ENCODE results near the gene COBL.

COBL gene

GRCh38 chr7:51023547-51023946 is 293.1 kb downstream of the COBL start:
- Mint-ChIP-seq H3K4me3 (no peak overlapping the region), H3K4me1 (no peaks in the 10 kb centered on the region), H3K9me3 (no peaks in the 10 kb centered on the region), H3K27ac (no peak overlapping the region), H3K36me3 (no peaks in the 10 kb centered on the region), H3K27me3 (no peaks in the 10 kb centered on the region)

DNA sequence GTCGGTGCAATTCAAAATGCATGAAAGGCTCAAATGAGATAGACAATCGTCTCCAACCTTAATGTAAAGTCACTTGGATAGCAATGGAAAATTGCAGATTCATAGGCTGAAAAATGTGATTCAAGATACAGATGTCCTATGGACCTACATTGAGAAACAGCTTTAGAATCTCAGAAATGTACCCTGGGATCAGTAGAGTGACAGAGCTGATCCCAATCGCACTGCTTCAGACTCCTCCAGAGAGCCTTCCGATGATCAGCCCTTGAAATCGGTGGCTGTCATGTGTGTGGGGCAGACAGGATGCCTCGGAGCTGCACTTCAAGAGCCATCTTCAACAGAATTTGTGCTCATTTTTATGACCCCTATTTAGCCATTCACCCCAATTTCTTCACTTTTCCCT is 293.8 kb downstream of the COBL start:
- H3K27me3 Mint-ChIP-seq: no peaks in the 10 kb centered on the region
- no peaks in the 10 kb centered on the region for H3K4me1 Mint-ChIP-seq
- no peak overlapping the region for H3K27ac Mint-ChIP-seq
- H3K9me3 Mint-ChIP-seq: no peaks in the 10 kb centered on the region
- H3K4me3 Mint-ChIP-seq: no peak overlapping the region
- no peaks in the 10 kb centered on the region for H3K36me3 Mint-ChIP-seq

DNA sequence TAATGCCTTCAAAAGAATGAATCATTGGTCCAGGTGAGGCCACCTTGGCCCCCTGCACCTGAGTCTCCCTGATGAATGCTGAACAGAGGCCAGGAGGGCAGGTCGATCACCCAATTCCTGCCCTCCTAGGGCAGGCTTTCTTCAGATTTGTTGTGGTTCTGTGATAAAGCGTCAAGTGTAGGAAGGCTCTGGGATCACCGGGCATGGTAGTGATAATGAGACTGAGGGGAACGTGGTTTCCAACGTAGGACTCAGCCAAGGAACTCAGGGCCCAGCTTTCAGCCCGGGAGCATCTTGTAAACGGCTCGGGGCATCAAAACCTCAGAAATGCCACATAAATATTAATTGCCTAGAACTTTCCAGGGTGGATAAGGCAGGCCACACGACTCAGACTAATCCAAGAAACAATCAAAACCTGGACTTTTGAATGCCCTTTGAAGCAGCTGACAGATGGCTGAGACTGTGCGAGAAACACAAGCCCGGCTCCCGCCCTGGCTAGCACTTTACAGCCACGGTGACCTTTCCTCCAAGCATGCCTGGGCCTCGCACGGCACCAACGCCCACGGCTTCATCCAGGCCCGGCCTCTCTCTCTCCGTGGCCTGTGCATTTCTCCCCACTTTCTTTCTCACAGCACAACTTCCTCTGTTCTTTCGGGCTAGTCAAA is 294.6 kb downstream of the COBL start:
- Mint-ChIP-seq H3K4me1 (no peaks in the 10 kb centered on the region), H3K27ac (no peak overlapping the region), H3K9me3 (no peaks in the 10 kb centered on the region), H3K36me3 (no peaks in the 10 kb centered on the region), H3K4me3 (no peak overlapping the region), H3K27me3 (no peaks in the 10 kb centered on the region)

DNA sequence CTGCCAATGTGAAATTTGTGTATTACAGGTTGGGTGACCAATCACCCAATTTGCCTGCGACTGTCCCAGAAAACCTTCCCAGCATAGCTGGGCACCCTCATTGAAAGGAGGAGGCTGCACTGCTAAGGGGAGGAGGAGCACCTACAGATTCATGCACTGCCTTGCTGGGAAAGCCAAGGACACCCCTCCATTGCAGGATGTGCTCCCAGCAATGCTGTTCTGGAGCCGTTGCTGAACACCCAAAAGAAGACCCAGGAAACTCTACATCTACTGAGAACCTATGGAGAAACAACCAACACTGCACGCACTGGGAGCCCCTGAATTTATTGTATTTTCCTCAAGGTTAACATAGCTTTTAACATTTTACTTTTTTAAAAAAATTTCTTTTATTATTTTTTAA is 295.7 kb downstream of the COBL start:
- no peaks in the 10 kb centered on the region for H3K4me1 Mint-ChIP-seq
- no peak overlapping the region for H3K27ac Mint-ChIP-seq
- no peaks in the 10 kb centered on the region for H3K9me3 Mint-ChIP-seq
- no peaks in the 10 kb centered on the region for H3K36me3 Mint-ChIP-seq
- no peak overlapping the region for H3K4me3 Mint-ChIP-seq
- H3K27me3 Mint-ChIP-seq: no peaks in the 10 kb centered on the region

DNA sequence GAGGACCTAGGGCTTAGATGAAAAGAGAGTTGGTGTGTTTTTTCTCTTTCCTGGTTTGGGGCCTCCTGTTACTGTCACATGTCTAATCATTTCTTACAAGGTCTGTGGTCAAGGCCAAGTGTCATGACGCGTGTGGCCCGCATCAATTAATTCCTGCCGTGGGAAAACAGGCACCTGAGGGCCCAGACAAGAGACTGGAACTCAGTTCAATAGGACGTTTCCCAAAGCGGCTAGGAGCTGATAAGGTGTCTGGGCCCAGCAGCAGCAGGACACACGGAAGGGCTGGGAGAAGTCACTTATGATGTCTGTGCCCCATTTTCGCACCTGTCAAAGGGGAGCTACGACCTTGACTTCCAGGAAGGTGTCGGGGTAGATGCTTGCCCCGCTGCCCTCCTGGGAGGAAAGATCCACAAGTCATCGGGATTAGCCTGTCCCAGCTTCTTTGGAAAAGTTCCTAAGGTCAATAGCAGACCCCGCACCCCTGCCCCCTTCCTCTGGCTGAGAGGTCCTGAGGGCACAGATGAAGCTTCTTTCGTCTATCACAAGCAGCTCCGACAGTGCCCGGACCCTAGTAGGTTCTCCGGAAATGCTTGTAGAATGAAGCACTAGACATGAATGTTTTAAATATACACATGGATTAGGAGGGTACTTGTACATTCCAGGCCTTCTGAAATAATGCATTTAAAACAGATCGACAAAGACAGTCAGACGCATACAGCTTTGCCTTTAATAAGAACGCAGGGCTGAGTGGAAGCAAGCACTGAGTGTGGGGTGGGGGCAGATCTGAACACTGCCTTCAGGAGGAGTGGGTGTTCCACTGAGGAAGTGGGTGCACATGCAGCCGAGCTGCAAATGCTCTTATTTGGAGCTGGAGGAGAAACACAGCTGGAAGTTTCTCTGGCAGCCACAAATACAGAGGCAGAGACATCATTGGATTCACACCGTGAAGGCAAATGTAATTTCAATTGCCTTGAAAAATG is 296.4 kb downstream of the COBL start:
- Mint-ChIP-seq H3K27me3 (no peaks in the 10 kb centered on the region), H3K36me3 (no peaks in the 10 kb centered on the region), H3K27ac (no peak overlapping the region), H3K4me1 (no peaks in the 10 kb centered on the region), H3K4me3 (no peak overlapping the region), H3K9me3 (no peaks in the 10 kb centered on the region)

GRCh38 chr7:51019191-51019844 is 297.3 kb downstream of the COBL start:
- no peaks in the 10 kb centered on the region for H3K36me3 Mint-ChIP-seq
- no peak overlapping the region for H3K4me3 Mint-ChIP-seq
- H3K27me3 Mint-ChIP-seq: no peaks in the 10 kb centered on the region
- H3K4me1 Mint-ChIP-seq: no peaks in the 10 kb centered on the region
- no peak overlapping the region for H3K27ac Mint-ChIP-seq
- no peaks in the 10 kb centered on the region for H3K9me3 Mint-ChIP-seq

GRCh38 chr7:51017576-51018535 is 298.8 kb downstream of the COBL start:
- no peaks in the 10 kb centered on the region for H3K36me3 Mint-ChIP-seq
- H3K4me3 Mint-ChIP-seq: no peak overlapping the region
- no peaks in the 10 kb centered on the region for H3K27me3 Mint-ChIP-seq
- no peaks in the 10 kb centered on the region for H3K9me3 Mint-ChIP-seq
- H3K4me1 Mint-ChIP-seq: no peaks in the 10 kb centered on the region
- peak overlapping the region; percentile 82 for H3K27ac Mint-ChIP-seq

GRCh38 chr7:51016546-51016945 is 300.1 kb downstream of the COBL start:
- no peaks in the 10 kb centered on the region for H3K4me1 Mint-ChIP-seq
- H3K27ac Mint-ChIP-seq: no peak overlapping the region
- H3K4me3 Mint-ChIP-seq: no peak overlapping the region
- H3K27me3 Mint-ChIP-seq: no peaks in the 10 kb centered on the region
- H3K9me3 Mint-ChIP-seq: no peaks in the 10 kb centered on the region
- H3K36me3 Mint-ChIP-seq: no peaks in the 10 kb centered on the region

DNA sequence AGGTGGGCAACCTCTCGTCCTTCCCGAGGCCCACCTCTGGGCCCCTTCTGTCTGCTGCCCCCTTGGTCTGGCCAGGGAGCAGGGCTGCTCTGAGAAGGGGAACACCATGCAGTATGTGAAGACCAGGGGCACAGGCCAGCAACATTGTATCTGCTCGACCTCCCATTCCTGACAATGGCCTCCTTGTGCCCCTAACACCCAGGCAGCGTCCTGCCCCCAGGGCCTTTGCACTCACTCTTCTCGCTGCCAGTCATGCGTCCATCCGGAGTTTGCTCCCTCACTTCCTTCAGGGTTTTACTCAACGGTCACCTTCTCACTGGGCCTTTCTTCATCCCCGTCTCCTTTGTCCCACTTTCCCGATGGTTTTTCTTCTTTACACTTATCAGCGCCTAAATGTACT is 301.0 kb downstream of the COBL start:
- no peak overlapping the region for H3K4me3 Mint-ChIP-seq
- H3K27ac Mint-ChIP-seq: no peak overlapping the region
- no peaks in the 10 kb centered on the region for H3K27me3 Mint-ChIP-seq
- H3K4me1 Mint-ChIP-seq: no peaks in the 10 kb centered on the region
- no peaks in the 10 kb centered on the region for H3K9me3 Mint-ChIP-seq
- no peaks in the 10 kb centered on the region for H3K36me3 Mint-ChIP-seq

- H3K27ac Mint-ChIP-seq: no peak overlapping the region
Measured at GRCh38 chr7:51014811-51015210, 301.8 kb downstream of the COBL start.

GRCh38 chr7:51013861-51014511 is 302.6 kb downstream of the COBL start:
- Mint-ChIP-seq H3K27ac (no peak overlapping the region), H3K9me3 (no peaks in the 10 kb centered on the region), H3K36me3 (no peaks in the 10 kb centered on the region), H3K27me3 (no peaks in the 10 kb centered on the region), H3K4me1 (no peaks in the 10 kb centered on the region), H3K4me3 (no peak overlapping the region)

More at GRCh38 chr7:51014811-51015210, 301.8 kb downstream of the COBL start:
- Mint-ChIP-seq H3K27me3 (no peaks in the 10 kb centered on the region), H3K4me3 (no peak overlapping the region), H3K9me3 (no peaks in the 10 kb centered on the region), H3K36me3 (no peaks in the 10 kb centered on the region), H3K4me1 (no peaks in the 10 kb centered on the region)

GRCh38 chr7:51013218-51013786 is 303.3 kb downstream of the COBL start:
- Mint-ChIP-seq H3K4me1 (no peaks in the 10 kb centered on the region), H3K36me3 (no peaks in the 10 kb centered on the region), H3K27me3 (no peaks in the 10 kb centered on the region), H3K9me3 (no peaks in the 10 kb centered on the region), H3K27ac (no peak overlapping the region), H3K4me3 (no peak overlapping the region)

DNA sequence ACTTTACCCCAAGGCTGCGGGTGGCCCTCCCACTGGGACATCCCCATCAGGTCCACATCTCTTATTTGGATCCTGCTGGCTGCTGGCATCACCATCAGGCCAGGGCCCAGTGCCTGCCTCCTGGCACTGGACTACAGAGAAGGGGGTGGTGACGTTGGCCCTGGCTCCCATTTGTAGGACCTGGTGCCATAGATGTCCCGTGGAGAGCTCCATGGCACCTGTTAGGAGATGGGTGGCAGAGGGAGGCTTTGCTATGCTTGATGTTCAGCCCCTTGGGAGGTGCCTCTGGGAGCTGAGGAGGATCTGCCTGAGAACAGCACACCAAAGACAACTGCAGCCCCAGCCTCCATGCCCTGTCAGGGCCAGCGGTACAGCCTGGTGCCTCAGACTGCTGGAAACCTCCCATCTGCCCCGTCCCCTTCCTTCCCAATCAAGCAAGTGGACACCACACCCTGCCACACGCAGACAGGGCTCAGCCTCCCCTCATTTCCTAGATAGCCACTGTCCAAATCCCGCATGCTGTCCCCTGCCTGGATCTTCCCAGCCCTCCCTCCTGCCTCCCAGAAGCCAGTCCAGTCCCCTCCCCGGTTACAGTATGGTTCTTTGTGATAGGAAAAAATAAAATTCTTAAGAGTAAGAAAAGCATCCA is 303.9 kb downstream of the COBL start:
- H3K27me3 Mint-ChIP-seq: no peaks in the 10 kb centered on the region
- H3K4me3 Mint-ChIP-seq: no peak overlapping the region
- H3K36me3 Mint-ChIP-seq: no peaks in the 10 kb centered on the region
- no peaks in the 10 kb centered on the region for H3K9me3 Mint-ChIP-seq
- H3K4me1 Mint-ChIP-seq: no peaks in the 10 kb centered on the region
- H3K27ac Mint-ChIP-seq: no peak overlapping the region

All from activated naive CD4-positive, alpha-beta T cell treated with anti-CD3 and anti-CD28 coated beads, Interleukin-2, amount 50 U/mL, for 24 hours (primary cell).